Bronchial epithelial cell (primary cell): ENCODE measurements around the gene GALNT10. TPM values are rescaled to one million over a fixed set of nuclear protein-coding genes. Genes with fewer than 3 reads are reported as not detected.

Source experiments
- DNase-seq: peaks from one replicate; pipeline ENCODE4 v3.0.0-alpha.2; 2010; ENCODE audit warnings: low read depth
- FAIRE-seq: peaks from 2 replicates; lab custom pipeline; 2011; peaks lifted over from hg19 to GRCh38; lab: Jason Lieb, UNC
- H3K27me3 ChIP-seq: 2 replicates; pipeline ENCODE4 v1.5.1; 2011; ENCODE audit warnings: low read length; ENCODE audit not compliant: control insufficient read depth, insufficient read depth
- H3K36me3 ChIP-seq: 2 replicates; pipeline ENCODE4 v1.5.1; 2011; ENCODE audit warnings: low read length; ENCODE audit not compliant: control insufficient read depth, insufficient read depth
- H3K4me3 ChIP-seq: 2 replicates; pipeline ENCODE4 v1.5.1; 2011; ENCODE audit warnings: mild to moderate bottlenecking, low read depth, low read length, control low read depth
- total RNA-seq: library from RNA; depleted of rRNA; stranded (reverse); fragments of >200 nt; gene quantifications from 2 replicates; pipeline ENCODE4 v1.2.1, GENCODE V29; 2014
- TF ChIP-seq, protein P1 (sequence below): IDR thresholded peaks from 2 replicates; pipeline ENCODE4 v1.5.1; 2011; ENCODE audit warnings: mild to moderate bottlenecking, moderate library complexity, low read length, control low read depth, inconsistent platforms; ENCODE audit not compliant: insufficient read depth, severe bottlenecking

Gene GALNT10
- total RNA-seq, 1 donor from 2014 or later: 3.9 TPM

GRCh38 chr5:154385236-154385512, 194.6 kb downstream of the GALNT10 start:
- Histone ChIP-seq H3K27me3 (no peaks in the 10 kb centered on the region), H3K4me3 (no peak overlapping the region), H3K36me3 (peaks cover 3% of the 10 kb centered on the region)
- no peak for DNase-seq
- no peak for FAIRE-seq
- TF ChIP-seq, protein P1, sequence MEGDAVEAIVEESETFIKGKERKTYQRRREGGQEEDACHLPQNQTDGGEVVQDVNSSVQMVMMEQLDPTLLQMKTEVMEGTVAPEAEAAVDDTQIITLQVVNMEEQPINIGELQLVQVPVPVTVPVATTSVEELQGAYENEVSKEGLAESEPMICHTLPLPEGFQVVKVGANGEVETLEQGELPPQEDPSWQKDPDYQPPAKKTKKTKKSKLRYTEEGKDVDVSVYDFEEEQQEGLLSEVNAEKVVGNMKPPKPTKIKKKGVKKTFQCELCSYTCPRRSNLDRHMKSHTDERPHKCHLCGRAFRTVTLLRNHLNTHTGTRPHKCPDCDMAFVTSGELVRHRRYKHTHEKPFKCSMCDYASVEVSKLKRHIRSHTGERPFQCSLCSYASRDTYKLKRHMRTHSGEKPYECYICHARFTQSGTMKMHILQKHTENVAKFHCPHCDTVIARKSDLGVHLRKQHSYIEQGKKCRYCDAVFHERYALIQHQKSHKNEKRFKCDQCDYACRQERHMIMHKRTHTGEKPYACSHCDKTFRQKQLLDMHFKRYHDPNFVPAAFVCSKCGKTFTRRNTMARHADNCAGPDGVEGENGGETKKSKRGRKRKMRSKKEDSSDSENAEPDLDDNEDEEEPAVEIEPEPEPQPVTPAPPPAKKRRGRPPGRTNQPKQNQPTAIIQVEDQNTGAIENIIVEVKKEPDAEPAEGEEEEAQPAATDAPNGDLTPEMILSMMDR: no peak

DNA sequence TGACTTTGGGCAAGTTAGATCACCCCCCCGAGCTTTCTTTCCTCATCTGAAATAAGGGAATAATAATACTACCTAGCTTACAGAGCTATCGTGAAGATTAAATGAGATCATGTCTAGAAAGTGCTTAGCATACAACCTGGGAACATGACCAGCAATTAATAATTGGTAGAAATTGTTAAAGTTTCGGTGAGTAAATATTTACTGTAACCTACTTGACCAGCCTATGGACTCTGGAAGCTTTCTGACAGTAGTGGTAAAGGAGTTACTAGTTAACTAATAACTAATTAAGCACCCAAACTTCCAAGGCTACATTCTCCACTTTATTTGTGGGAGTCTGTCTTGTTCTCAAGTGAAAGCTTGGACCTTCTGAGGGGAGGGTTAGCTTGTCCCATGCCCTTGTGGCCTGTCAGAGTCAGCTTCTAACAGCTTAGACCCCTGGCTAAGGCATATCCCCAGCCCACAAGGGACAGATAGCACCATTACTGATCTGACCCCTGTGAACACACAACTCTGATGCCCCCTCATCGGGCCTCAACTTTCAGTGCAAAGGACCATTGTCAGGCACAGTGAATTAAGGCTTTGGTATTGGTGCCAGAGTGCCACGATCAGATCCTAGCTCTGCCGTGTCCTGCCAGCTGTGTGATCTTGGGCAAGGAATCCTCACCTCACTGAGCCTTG, 196.6 kb downstream of the GALNT10 start:
- TF ChIP-seq, protein P1: no peak
- FAIRE-seq: no peak

DNA sequence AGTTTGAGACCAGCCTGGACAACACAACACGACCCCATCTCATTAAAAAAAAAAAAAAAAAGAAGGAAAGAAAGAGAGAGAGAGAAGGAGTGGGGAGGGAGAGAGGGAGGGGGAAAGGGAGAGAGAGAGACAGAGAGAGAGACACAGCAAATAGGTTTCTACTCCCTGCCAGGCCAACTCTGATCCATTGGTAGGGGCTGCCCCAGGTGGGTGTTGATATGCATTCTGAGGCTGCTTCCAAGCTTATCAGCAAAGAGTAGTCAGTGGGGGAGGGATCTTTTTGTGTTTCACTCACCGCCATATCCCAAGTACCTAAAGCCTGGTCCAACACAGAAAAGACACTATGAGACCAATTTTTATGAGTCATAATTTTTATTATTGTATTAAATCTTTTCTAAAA, 198.3 kb downstream of the GALNT10 start:
- Histone ChIP-seq H3K27me3 (no peaks in the 10 kb centered on the region), H3K36me3 (peaks cover 1% of the 10 kb centered on the region), H3K4me3 (no peak overlapping the region)
- FAIRE-seq (no peak), DNase-seq (no peak)
- TF ChIP-seq, protein P1: no peak

More for the DNA sequence above, 196.6 kb downstream of the GALNT10 start:
- no peak overlapping the region for H3K4me3 ChIP-seq
- no peaks in the 10 kb centered on the region for H3K27me3 ChIP-seq
- H3K36me3 ChIP-seq: peaks cover 3% of the 10 kb centered on the region
- DNase-seq: no peak

- Histone ChIP-seq H3K27me3 (no peaks in the 10 kb centered on the region), H3K4me3 (no peak overlapping the region), H3K36me3 (peaks cover 1% of the 10 kb centered on the region)
- no peak for DNase-seq
- TF ChIP-seq, protein P1: no peak
- FAIRE-seq: no peak
These were observed 199.6 kb downstream of the GALNT10 start for GRCh38 chr5:154390096-154390495.

- FAIRE-seq: no peak
- TF ChIP-seq, protein P1: no peak
- Histone ChIP-seq H3K27me3 (no peaks in the 10 kb centered on the region), H3K4me3 (no peak overlapping the region), H3K36me3 (peaks cover 1% of the 10 kb centered on the region)
- DNase-seq: no peak
These were observed 200.3 kb downstream of the GALNT10 start for GRCh38 chr5:154390746-154391359.
